GM19463 (cell line): ENCODE data around the gene USP24.
"Not testable (repeated sequence)": the region's sequence is repeated elsewhere in the genome, so short reads cannot be mapped to it uniquely, and the experiment has no call there.

Source experiments
- ATAC-seq: cut with Tn5 transposase; IDR thresholded peaks from one replicate; pipeline ENCODE4 v1.9.1; 2021; ENCODE audit warnings: mild to moderate bottlenecking, moderate library complexity; ENCODE audit not compliant: unreplicated experiment

The USP24 gene

DNA sequence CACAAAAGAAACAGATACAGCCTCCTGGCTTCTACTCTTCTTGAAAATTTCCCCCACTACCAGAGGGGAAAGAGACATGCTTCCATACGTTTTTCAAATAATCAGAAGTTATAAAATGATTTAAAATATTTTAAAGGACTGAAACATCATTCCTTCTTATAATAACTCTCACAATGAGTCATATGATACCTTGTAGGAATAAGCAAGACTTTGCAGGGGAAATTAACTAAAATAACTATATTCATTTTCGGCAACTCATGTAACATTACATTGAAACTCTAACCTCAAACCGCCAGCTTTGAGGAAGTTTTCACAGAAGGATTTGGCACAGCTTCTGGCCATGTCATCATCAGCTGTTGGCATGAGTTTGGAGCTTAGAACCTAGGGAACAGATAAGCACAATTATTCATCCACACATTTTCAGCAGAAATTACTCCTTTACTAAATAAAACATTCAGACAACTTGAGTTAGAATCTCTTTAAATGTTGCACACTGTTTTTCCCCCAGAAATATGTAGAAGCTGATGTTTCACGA is 85.9 kb downstream of the USP24 start:
- no peak for ATAC-seq

DNA sequence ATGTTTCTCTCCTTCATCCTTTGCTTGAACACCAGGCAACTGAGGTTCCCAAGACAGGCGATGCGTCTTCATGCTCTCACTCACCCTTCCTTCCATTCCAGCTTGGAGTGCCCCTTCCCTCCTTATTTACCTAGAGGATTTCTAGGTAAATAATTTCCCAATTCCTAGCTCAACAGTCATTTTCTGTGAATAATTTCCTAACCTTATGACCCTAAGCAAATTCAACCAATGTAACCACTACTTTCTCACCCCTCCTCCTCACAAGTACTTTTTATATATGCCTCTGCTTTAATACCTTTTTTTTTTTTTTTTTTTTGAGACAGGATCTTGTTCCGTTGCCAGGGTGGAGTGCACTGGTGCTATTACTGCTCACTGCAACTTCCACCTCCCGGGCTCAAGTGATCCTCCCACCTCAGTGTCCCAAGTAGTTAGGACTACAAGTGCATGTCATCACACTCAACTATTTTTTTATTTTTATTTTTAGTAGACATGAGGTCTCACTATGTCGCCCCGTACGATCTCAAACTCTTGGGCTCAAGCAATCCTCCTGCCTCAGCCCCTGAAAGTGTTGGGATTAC is 86.7 kb downstream of the USP24 start:
- no peak for ATAC-seq

DNA sequence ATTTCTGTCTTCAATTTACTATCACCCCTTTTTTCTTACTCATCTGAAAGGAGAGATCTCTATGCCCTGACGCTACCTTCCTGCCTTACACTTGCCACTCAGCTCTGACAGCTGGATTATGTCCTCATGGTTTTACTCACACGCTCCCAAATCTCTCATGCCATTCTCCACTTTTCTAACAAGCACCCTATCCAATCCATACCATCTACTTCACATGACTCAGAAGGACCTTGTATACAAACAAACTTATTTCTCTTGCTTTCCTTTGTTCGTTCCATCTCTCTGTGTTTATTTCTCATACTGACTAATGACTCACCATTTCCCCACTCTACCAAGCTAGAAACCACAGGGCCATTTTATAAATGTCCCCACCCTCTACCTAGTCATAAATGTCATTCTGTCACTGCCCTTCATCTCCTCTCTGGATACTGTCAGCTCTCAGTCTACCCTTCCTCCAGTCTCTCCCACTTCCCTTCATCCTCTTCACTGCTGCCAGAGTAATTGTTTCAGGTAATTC is 87.3 kb downstream of the USP24 start:
- ATAC-seq = no peak

DNA sequence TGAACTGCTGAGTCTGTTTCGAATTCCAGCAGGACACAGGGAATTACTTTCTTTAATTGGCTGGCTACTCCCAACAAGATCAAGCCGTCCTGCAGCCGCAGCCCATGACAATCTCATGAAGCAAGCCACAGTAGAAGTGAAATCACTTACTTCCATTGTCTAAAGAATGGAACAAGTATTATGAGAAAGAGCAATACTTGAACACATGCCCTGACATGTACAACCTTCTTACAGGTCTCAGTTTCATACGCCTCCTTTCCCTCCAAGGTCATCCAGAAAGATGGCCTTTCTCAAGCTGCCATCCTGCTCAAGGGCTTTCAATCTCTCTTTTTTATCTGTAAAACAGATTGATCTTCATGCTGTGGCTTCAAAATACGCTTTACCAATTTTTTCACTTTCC is 90.7 kb downstream of the USP24 start:
- peak; percentile 50 for ATAC-seq

DNA sequence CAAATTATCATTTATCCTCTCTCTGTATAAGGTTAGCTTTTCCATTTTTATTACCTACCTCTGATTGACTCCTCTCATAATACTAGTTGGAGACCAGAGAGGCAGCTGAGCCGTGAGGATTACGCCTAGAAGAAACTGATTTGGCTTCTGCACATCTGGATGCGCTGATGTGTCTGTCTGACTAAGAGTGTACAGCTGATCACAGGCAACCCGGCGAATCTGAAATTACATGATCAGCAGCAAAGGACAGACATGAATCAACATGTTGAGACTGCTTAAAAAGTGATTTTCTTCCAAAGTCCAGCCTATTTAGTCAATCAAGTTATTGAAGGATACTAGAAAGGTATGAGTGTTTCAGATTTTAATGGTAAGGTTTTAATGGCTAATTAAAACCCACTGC is 94.6 kb downstream of the USP24 start:
- no peak for ATAC-seq

DNA sequence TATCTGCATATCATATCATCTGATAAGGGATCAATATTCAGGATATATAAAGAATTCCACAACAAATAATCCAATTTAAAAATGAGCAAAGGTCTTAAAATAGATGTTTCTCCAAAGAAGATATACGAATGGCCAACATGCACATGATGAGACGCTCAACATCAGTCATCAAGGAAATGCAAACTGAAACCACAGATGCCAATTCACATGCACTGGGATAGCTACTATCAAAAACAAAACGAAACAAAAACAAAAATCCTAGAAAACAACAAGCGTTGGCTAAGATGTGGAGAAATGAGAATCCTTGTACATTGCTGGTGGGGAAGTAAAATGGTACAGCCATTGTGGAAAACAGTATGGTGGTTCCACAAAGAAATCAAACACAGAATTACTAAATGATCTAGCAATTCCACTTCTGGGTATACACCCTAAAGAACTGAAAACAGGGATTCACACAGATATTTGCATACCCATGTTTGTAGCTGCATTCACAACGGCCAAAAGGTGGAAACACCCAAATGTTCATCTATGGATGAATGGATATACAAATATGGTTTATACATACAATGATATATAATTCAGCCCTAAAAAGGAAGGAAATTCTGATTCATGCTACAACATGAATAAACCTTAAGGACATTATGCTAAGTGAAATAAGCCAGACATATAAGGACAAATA is 96.4 kb downstream of the USP24 start:
- no peak for ATAC-seq

DNA sequence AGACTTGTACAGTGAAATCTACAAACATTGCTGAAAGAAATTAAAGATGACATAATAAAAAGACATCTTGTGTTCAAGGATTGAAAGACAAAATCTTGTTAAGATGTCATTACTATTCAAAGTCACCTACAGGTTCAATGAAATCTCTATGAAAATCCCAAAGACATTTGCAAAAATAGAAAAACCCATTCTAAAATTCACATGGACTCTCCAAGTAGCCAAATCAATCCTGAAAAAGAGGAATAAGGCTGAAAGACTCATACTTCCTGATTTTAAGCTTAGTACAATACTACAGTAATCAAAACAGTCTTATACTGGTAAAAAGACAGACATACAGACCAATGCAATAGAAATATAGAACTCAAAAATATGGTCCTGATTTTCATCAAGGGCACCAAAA is 97.2 kb downstream of the USP24 start:
- ATAC-seq = no peak

DNA sequence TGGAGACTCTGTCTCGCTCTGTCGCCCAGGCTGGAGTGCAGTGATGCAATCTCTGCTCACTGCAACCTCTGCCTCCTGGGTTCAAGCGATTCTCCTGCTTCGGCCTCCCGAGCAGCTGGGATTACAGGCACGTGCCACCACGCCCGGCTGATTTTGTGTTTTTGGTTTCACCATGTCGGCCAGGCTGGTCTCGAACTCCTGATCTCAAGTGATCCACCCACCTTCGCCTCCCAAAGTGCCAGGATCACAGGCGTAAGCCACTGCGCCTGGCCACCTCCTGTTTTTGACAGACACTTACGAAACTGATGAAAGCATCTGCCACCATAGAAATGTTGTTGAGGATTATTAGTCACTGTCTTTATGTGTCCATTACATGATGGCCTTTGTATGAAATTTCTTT is 106.2 kb downstream of the USP24 start:
- ATAC-seq = not testable (repeated sequence)

DNA sequence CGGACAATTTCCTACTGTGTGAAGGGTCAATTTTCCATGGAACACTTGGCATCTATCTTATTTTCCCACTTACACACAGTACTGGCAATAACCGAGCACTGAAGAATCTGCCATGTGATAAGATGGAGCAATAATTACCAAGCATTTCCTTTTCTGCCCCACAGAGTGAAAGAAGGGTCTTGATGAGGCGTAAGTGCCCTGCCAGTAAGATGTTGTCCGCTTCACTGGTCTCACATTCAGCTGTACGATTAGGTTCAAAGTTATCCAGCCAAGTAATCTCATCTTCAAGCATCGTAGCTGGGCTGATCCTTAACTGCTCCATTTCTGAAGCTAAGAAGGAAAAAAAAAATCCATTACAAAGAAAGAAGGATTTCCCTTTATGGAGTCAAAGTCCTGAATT is 108.1 kb downstream of the USP24 start:
- no peak for ATAC-seq

DNA sequence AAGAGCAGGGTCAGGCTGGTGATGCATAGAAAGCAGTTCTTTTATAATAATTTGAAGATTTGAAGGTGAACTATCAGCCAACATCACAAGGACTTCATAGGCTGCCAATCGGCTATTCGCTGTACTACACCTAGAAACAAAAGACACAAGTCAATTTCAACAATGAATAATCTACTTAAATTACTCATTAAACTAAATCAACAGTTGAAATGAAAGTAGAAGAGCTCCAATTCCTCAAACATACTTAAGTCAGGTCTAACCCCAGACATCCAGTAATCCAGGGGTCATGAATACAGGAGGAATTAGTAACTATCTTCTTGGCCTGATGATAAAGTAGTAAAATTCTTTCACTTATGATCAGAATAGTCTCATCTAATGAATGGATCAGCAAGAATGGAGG is 111.3 kb downstream of the USP24 start:
- no peak for ATAC-seq

DNA sequence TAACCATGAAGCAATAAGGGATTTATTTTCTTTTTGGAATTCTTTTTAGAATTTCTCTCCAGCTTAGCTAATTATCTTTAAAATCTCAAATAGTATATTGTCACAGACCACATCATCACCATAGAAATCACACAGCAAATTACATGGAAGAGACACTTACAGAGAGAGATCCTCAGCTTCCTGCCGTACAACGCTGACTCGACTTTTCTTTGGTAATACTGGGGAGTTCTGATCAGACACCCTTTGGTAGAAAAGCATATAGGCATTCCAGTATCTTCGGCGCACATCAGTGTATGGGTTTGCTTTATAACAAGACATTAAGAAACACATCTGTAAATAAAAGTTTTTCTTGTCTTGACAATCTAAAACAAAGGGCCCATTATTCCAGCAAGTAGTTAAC is 120.1 kb downstream of the USP24 start:
- ATAC-seq = no peak

DNA sequence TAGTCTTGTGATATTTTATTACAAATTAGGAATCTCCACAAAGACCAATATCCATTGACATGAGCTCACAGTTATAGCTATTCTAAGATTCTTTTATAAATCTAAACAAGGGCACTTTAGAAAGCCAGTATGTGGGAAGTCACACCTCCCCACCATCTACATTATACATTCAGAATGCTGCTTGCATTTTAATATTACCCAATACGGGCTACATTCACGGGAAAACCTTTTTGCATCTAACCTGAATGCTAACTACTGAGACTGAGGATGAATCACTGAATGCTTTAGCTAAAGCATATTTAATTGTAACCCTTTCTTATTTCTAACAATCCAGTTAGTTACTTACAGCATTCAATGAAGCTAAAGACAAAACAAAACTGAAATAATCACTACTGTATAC is 122.7 kb downstream of the USP24 start:
- no peak for ATAC-seq

DNA sequence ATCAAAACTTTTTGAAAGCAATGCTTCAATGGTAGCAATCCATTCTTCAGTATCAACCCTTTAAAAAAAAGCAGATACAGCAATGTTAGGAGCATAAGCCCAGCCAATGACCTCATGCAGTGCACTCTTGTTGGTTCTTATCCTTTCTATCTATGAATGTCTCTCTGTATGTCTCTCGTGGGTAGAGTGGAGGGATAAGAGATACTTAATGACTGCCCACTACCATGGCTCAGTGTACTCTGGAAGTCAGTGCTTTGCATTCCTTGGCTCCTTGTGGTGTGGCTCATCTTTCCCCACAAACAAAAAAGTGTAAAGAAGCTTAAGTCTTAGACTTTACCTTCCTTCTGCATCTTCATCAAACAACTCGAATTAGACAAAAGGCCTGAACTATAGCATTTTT is 125.5 kb downstream of the USP24 start:
- ATAC-seq = no peak

DNA sequence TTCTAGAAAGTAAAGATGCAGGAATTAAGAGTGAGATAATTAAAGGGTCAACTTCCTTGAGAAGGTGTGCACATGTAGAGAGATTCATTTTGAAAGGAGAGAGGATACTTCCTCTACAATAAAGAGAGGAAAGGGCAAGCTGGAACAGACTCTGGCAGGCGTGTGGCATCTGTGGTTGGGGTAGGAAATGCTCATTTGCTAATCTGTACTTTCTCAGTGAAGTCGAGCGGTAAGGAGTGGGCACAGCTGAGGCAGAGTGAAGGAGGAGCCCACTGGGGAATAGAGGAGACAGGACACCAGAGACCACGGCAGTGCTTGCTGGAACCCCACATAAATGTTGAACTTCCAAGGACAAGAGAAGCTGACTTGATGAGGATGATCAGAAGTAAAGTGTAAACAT is 126.8 kb downstream of the USP24 start:
- no peak for ATAC-seq

DNA sequence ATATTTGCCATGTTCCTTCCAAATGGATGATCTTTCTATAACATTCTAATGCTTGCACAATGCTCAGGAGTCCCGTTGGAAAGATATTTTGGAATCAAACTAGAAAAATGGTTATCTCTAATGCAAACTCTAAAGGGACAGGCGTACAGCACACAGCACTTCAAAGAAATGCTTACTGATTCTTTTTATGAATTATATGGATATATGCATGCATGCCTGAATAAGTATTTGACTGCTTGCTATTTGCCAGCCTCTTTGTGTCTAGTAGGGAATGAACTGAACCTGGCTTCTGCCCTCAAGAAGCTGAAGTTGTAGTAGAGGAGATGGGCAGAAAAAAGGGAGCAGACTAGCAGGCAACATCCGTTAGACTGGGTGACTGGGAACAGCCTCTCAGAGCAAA is 127.7 kb downstream of the USP24 start:
- no peak for ATAC-seq

DNA sequence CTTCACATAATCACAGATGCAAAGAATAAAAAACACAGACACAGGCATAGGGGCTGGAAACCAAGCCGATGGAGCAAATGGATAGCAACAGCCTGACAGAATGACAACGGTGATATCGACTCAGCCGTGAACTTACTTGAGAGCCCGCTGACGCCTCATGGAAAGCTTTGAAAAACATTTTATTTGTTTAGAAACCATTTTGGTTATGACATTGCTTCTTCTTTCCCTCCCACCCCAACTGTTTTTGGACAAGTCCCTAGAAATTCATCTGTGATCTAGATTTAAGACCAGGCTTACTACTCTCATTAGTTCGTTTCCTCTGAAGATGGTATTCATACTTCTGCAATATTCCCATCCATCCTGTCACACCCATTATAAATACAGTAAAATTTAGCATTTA is 130.9 kb downstream of the USP24 start:
- ATAC-seq = no peak

DNA sequence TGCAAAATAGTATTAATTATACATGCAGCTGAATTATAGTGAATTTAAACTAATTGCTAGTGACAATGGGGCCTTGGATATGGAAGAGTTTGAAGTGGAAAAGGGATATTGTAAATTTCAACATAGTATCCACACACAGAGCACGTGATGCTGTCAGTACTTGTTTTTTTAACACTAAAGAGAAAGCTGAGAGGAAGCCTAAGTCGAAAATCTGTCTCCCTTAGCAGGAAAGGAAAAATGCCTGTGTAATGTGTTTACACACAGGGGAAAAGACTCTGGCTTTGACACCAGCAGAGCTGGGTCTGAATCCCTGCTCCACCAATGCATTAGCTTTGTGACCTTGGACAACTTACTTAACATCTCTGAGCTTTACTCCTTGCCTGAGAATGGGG is 133.3 kb downstream of the USP24 start:
- no peak for ATAC-seq

DNA sequence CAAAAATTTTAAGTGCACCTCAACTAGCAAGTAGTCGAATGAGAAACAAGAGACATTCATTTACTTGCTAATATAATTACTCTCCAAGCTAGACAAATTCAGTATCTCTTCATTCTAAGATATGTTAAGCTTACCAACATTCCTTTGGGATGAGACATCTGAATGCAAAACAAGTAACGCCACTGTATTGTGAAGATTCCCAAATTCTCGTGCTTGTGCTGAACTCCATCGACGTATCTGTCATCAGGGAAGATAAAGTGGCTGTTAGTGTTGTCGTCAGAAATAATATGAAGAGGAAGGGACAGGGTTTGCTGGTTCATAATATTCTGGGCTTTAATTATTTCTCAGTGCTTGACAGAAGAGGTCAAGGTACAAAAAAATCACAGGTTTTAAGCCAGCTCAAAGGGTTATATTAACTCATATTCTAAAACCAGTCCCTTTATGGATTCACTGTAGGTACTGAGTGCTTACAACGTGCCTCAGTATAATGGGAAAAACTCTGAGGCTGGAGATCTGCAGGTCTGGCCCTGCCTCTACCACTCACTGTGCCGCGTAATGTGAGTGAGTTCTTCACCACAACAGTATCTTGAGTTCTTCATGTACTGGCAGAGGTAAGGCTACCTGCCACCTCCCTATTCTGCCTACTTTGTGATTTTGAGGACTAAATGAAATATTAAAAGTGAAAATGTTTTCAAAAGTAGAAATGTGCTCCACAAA is 133.8 kb downstream of the USP24 start:
- no peak for ATAC-seq

DNA sequence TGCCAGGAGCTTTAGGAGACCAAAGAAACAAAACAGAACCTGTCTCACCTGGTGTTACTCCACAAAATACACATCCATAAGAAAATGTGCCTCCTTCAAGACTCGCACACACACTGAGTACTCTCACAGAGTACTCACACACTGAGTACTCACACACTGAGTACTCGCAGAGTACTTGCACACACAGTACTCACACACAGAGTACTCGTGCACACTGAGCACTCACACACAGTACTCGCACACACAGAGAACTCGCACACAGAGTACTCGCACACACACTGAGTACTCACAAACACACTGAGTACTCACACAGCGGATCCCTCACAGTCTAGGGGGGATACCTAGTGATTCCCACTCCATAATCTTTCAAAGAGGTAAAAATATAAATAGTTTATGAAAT is 135.5 kb downstream of the USP24 start:
- no peak for ATAC-seq

DNA sequence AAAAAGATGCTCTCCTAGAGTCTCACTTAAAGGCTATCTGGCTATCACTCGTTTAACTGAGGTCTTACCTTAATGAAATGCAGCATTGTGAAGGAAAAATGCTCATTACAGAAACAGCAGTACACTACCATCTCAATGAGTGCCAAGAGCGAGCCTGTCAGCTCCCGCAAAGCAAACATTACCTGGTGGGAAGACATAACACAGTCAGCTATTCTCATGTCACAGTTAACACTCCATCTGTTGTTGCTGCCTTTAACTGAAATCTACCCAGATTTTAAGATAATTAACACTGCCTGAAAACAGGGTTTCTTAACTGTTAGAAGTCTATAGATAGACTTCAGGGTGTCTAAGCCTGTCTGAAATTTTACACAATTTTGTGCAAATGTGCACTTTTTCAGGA is 136.7 kb downstream of the USP24 start:
- no peak for ATAC-seq

DNA sequence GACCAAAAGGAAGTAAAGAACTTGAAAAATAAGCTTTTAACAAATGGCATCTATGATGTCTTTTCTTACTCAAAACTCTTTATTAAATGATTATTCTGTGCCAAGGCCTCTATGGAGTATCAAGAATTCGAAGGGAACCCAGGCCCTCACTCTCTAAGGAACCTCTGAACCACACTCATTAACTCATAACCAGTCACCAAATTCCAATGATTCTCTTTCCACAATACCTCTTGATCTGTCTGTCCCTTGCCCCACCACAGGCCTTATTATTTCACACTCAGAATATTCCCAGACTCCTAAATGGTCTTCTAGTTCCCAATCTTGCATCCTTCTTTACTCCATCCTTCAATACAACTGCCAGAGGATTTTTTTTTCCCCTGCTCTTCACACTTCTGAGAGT is 138.8 kb downstream of the USP24 start:
- no peak for ATAC-seq

DNA sequence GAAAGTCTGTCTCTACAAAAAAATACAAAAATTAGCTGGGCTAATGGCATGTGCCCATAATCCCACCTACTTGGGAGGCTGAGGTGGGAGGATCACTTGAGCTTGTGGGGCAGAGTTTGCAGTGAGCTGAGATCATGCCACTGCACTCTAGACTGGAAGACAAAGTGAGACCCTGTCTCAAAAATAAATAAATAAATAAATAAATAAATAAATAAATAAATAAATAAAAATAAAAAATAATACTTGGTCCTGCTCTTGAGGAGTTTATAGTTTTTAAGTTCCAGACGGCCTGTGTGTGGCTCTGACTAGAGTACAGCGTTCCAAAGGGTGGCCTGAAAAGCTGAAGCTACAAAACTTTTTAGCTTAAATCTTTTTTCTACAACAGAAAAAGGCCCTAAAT is 140.7 kb downstream of the USP24 start:
- ATAC-seq = no peak
